Activated CD4-positive, alpha-beta T cell treated with anti-CD3 and anti-CD28 coated beads, Interleukin-2, amount 10 ng/mL, durations not matched to agents 24 days and 14 days (primary cell): Measurements from ENCODE around the gene USP2. TPM values are rescaled to one million over a fixed set of nuclear protein-coding genes. Genes with fewer than 3 reads are reported as not detected.

Source experiments
- DNase-seq: peaks from one replicate; pipeline ENCODE4 v3.0.0; 2022
- H3K27ac Mint-ChIP-seq: one replicate; pipeline ENCODE4 v1.8.0; 2022; ENCODE audit warnings: mild to moderate bottlenecking, mixed read lengths
- H3K27me3 Mint-ChIP-seq: one replicate; pipeline ENCODE4 v1.8.0; 2022; ENCODE audit warnings: mixed read lengths
- H3K36me3 Mint-ChIP-seq: one replicate; pipeline ENCODE4 v1.8.0; 2022; ENCODE audit warnings: low read depth, mild to moderate bottlenecking, mixed read lengths
- H3K4me1 Mint-ChIP-seq: one replicate; pipeline ENCODE4 v1.8.0; 2021; ENCODE audit warnings: mixed read lengths
- H3K4me3 Mint-ChIP-seq: one replicate; pipeline ENCODE4 v1.8.0; 2022; ENCODE audit warnings: mild to moderate bottlenecking, moderate library complexity, mixed read lengths
- H3K9me3 Mint-ChIP-seq: one replicate; pipeline ENCODE4 v1.8.0; 2021; ENCODE audit warnings: mixed read lengths
- intact Hi-C: fragments of 100-400 bp; cut with micrococcal nuclease; formaldehyde crosslinking; loops from one replicate; pipeline ENCODE4 v1.15.1; 2023
- total RNA-seq: library from RNA; stranded (reverse); gene quantifications from 2 replicates; pipeline ENCODE4 v1.2.3, GENCODE V29; 2022

The USP2 gene
- total RNA-seq, 1 donor from 2014 or later: 0.35 TPM

DNA sequence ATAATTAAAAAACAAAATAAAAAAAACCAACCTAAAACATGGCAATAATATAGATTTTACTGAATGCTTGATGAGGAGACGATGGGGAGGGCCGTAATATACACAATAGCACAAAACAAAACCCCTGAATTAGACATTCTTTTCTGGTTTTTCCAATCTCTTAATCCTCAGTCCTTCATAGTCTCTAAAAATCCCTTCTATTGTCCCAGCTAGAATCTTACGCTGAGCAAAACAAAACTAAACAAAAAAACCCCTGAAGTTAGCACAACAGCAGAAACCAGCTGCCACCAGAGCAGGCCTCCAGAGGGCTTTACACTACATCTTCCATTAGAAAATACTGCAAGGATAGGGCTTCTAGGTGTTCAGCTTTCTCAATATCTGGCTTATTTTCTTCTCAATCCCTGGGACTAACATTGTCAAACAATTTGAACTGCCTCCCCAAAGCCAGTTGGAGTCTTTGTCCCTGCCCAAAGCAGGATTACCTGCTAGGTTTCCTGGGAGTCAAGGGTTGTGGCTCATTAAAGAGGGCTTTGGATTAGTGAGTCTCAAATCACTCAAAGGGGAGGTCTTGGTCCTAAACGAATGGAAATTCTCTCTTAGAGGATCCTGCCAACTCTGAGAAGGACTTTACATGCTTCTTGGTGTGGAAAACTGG, 49.3 kb downstream of the USP2 start:
- peaks cover 17% of the 10 kb centered on the region for H3K27me3 Mint-ChIP-seq
- peak overlapping the region; percentile 95 for H3K4me3 Mint-ChIP-seq
- DNase-seq: no peak
- peak overlapping the region; percentile 51 for H3K27ac Mint-ChIP-seq
- H3K36me3 Mint-ChIP-seq: peaks cover 12% of the 10 kb centered on the region
- intact Hi-C loops: no loop called here
- H3K4me1 Mint-ChIP-seq: peaks cover 25% of the 10 kb centered on the region
- no peaks in the 10 kb centered on the region for H3K9me3 Mint-ChIP-seq

DNA sequence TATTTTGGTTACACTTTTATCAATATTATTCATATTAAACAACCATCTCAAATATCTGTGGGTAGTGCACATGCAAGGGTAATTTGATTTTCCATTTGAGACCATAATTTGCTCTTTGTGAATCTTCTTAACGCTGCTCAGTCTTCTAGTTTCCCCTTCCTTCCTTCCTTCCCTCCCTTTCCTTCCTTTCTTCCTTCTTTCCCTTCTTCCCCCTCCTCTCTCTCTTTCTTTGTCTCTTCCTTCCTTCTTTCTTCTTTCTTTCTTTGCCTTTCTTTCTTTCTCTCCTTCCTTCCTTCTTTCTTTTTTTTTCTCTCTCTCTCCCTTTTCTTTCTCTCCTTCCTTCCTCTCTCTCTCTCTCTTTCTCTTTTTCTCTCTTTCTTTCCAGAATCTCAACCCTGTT, 51.3 kb downstream of the USP2 start:
- intact Hi-C loops: no loop called here
- Mint-ChIP-seq H3K9me3 (no peaks in the 10 kb centered on the region), H3K4me3 (no peak overlapping the region), H3K27me3 (peaks cover 17% of the 10 kb centered on the region), H3K27ac (no peak overlapping the region), H3K4me1 (peaks cover 13% of the 10 kb centered on the region), H3K36me3 (peaks cover 2% of the 10 kb centered on the region)
- DNase-seq: no peak

DNA sequence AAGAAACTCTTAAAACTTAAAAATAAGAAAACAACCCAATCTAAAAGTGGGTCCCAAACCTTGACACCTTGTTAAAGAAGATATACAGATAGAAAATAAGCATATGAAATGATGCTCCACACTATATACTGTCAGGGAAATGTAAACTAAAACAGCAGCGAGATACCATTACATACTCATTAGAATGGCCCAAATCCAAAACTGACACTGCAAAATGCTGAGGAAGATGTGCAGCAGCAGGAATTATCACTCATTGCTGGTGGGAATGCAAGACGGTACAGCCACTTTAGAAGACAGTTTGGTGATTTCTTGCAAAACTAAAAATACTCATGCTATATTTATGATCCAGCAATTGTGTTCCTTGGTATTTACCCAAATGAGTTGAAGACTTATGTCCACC, 52.2 kb downstream of the USP2 start:
- Mint-ChIP-seq H3K9me3 (no peaks in the 10 kb centered on the region), H3K4me1 (peaks cover 9% of the 10 kb centered on the region), H3K4me3 (no peak overlapping the region), H3K36me3 (peaks cover under 1% of the 10 kb centered on the region), H3K27ac (no peak overlapping the region), H3K27me3 (peaks cover 17% of the 10 kb centered on the region)
- intact Hi-C loops: no loop called here
- no peak for DNase-seq

- H3K4me1 Mint-ChIP-seq: peaks cover 16% of the 10 kb centered on the region
- intact Hi-C loops: loop anchor here (5.0 kb wide), 4 partner anchors 117 to 257 kb away; partner anchors contain the start of genes ABCG4, CBL, DPAGT1 and VPS11
- no peak for DNase-seq
- no peaks in the 10 kb centered on the region for H3K36me3 Mint-ChIP-seq
- H3K27me3 Mint-ChIP-seq: peaks cover 8% of the 10 kb centered on the region
- no peaks in the 10 kb centered on the region for H3K9me3 Mint-ChIP-seq
- H3K4me3 Mint-ChIP-seq: no peak overlapping the region
- no peak overlapping the region for H3K27ac Mint-ChIP-seq
Observed at GRCh38 chr11:119324189-119324588, 57.3 kb downstream of the USP2 start.

- Mint-ChIP-seq H3K36me3 (no peaks in the 10 kb centered on the region), H3K27ac (no peak overlapping the region), H3K9me3 (no peaks in the 10 kb centered on the region), H3K4me1 (peaks cover 20% of the 10 kb centered on the region), H3K4me3 (no peak overlapping the region), H3K27me3 (peaks cover 9% of the 10 kb centered on the region)
- DNase-seq: peak; percentile 94
- intact Hi-C loops: loop anchor here (1.0 to 5.0 kb wide), 6 partner anchors 11 to 256 kb away; partner anchors contain the start of genes ABCG4, CBL, DPAGT1 and NLRX1
Observed at GRCh38 chr11:119323532-119324033, 57.9 kb downstream of the USP2 start.

DNA sequence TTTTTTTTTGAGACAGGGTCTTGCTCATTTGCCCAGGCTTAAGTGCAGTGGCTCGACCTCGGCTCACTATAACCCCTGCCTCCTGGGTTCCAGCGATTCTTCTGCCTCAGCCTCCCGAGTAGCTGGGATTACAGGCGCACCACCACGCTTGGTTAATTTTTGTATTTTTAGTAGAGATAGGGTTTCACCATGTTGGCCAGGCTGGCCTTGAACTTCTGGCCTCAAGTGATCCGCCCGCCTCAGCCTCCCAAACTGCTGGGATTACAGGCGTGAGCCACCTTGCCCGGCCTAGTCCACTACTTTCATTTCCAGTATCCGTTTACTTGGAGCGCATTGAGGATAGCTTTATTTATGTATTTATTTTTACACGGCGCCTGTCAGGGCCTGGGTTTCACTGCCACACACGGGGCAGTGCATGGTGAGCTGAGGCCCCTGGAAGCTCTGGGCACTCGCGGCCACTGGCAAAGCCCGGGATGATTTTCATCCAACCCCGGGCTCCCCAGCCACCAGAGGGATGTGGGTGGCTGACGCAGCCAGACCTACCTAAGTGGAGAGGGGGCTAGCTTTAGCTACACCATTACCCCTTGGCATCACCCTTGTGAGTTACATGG, 58.5 kb downstream of the USP2 start:
- Mint-ChIP-seq H3K9me3 (no peaks in the 10 kb centered on the region), H3K4me1 (peaks cover 21% of the 10 kb centered on the region), H3K27me3 (peaks cover 13% of the 10 kb centered on the region), H3K27ac (no peak overlapping the region), H3K36me3 (no peaks in the 10 kb centered on the region), H3K4me3 (no peak overlapping the region)
- DNase-seq: no peak
- intact Hi-C loops: loop anchor here (1.0 to 5.0 kb wide), 6 partner anchors 11 to 256 kb away; partner anchors contain the start of genes ABCG4, CBL, DPAGT1 and NLRX1

DNA sequence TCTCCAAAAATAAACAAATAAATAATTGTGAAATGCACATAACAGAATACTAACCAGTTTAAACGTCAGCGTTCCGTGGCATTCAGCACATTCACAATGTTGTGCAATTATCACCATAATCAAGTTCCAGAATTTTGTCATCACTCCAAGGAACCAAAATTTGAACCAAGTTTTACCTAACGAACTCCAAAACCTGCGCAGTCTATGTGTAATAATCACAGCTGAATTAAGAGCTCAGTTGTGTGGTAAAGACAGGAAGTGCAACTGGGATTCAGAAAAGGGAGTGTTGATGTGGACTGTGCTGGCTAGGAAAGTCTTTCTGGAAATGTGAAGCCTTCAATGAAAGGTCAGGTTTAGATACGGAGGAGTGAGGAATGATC, 59.1 kb downstream of the USP2 start:
- Mint-ChIP-seq H3K4me3 (no peak overlapping the region), H3K36me3 (no peaks in the 10 kb centered on the region), H3K4me1 (peaks cover 21% of the 10 kb centered on the region), H3K27me3 (peaks cover 19% of the 10 kb centered on the region), H3K27ac (no peak overlapping the region), H3K9me3 (no peaks in the 10 kb centered on the region)
- no peak for DNase-seq
- intact Hi-C loops: loop anchor here (2.0 to 5.0 kb wide), 5 partner anchors 115 to 255 kb away; partner anchors contain the start of genes ABCG4, CBL, DPAGT1 and NLRX1

GRCh38 chr11:119320776-119321524, 60.5 kb downstream of the USP2 start:
- H3K4me3 Mint-ChIP-seq: peak overlapping the region; percentile 85
- DNase-seq: peak; percentile 91
- peaks cover 19% of the 10 kb centered on the region for H3K27me3 Mint-ChIP-seq
- H3K9me3 Mint-ChIP-seq: no peaks in the 10 kb centered on the region
- H3K36me3 Mint-ChIP-seq: no peaks in the 10 kb centered on the region
- H3K4me1 Mint-ChIP-seq: peaks cover 21% of the 10 kb centered on the region
- intact Hi-C loops: loop anchor here (1.0 to 5.0 kb wide), 7 partner anchors 15 to 254 kb away; partner anchors contain the start of genes ABCG4, CBL, DPAGT1 and VPS11
- H3K27ac Mint-ChIP-seq: peak overlapping the region; percentile 87

DNA sequence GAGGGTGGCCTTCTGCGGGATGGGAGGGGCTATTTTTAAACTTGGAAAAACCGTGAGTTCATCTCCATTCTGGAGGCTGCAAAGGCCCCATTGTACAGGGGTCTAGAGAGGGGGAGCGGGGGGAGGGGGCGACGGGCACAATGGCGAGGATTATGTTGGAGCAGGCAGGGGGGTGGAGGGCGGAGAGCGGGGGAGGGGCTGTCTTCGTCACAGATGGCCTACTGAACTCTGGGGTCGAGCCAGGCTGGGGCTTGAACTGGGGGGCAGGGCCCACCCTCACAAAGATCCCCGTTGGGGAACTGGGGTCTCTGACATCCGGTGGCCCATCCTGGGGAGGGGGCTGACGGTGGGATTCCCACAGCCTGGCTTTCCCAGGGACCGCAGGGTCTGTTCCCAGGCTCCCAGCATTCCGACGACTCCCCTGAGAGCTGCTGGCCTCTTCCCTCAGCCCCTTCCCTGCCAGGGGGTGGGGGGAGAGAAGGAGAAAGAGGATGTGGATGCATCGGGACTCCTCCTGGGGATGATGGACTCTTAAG, 61.2 kb downstream of the USP2 start:
- peaks cover 25% of the 10 kb centered on the region for H3K27me3 Mint-ChIP-seq
- no peaks in the 10 kb centered on the region for H3K36me3 Mint-ChIP-seq
- peak overlapping the region; percentile 87 for H3K27ac Mint-ChIP-seq
- peak overlapping the region; percentile 70 for H3K4me3 Mint-ChIP-seq
- H3K9me3 Mint-ChIP-seq: no peaks in the 10 kb centered on the region
- no peak for DNase-seq
- H3K4me1 Mint-ChIP-seq: peaks cover 26% of the 10 kb centered on the region
- intact Hi-C loops: loop anchor here (2.0 to 5.0 kb wide), 5 partner anchors 58 to 253 kb away; partner anchors contain the start of genes ABCG4, CBL, DPAGT1 and VPS11

- Mint-ChIP-seq H3K27me3 (peaks cover 27% of the 10 kb centered on the region), H3K27ac (peak overlapping the region; percentile 87), H3K4me1 (peaks cover 28% of the 10 kb centered on the region), H3K36me3 (no peaks in the 10 kb centered on the region), H3K9me3 (no peaks in the 10 kb centered on the region), H3K4me3 (peak overlapping the region; percentile 70)
- intact Hi-C loops: loop anchor here (2.0 to 5.0 kb wide), 5 partner anchors 57 to 252 kb away; partner anchors contain the start of genes ABCG4, CBL, DPAGT1 and VPS11
- peak; percentile 58 for DNase-seq
Observed at GRCh38 chr11:119319700-119320239, 61.7 kb downstream of the USP2 start.

GRCh38 chr11:119319136-119319699, 62.3 kb downstream of the USP2 start:
- peak overlapping the region; percentile 87 for H3K27ac Mint-ChIP-seq
- intact Hi-C loops: no loop called here
- H3K4me3 Mint-ChIP-seq: peak overlapping the region; percentile 70
- no peaks in the 10 kb centered on the region for H3K36me3 Mint-ChIP-seq
- DNase-seq: peak; percentile 59
- H3K9me3 Mint-ChIP-seq: no peaks in the 10 kb centered on the region
- H3K27me3 Mint-ChIP-seq: peaks cover 29% of the 10 kb centered on the region
- H3K4me1 Mint-ChIP-seq: peaks cover 28% of the 10 kb centered on the region

- Mint-ChIP-seq H3K27ac (peak overlapping the region; percentile 78), H3K27me3 (peaks cover 30% of the 10 kb centered on the region), H3K36me3 (no peaks in the 10 kb centered on the region), H3K4me1 (peaks cover 26% of the 10 kb centered on the region), H3K4me3 (peak overlapping the region; percentile 70), H3K9me3 (no peaks in the 10 kb centered on the region)
- intact Hi-C loops: no loop called here
- peak; percentile 77 for DNase-seq
Observed at GRCh38 chr11:119318240-119319135, 63.0 kb downstream of the USP2 start.
